ENCODE measurements around the gene NDUFS2. TPM values are rescaled to one million over a fixed set of nuclear protein-coding genes. Genes with fewer than 3 reads are reported as not detected.

Gene NDUFS2
- total and polyA plus RNA-seq, 10 of the 15 experiments (the other 5 are each of a cell fraction or from before 2014, with no cell fraction given) = 66.5 to 215 (median 148) TPM

DNA sequence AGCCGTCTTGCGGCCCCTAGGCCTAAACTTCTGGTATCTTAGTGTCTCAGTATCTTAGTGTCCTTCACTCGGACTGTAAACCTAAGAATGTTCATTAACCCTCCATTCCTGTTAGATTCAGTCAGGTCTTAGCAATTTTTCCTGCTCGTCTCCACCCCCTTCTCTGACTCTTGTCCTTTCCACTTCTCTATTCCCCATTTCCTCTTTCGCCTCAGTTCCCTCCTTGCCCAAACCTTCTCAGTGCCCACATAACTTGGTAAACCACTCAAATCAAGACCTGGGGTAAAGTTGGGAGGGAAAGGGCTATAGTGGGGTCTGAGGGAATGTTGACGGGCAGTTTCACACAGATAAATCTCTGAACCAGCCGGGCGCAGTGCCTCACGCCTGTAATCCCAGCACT is 12.2 kb downstream of the NDUFS2 start (continued):
- no peak for TF ChIP-seq NR2C2 (IDR thresholded peaks at IDR 0.05; ENCODE audit: borderline replicate concordance, control insufficient read depth, insufficient read length, low read depth)
- TF ChIP-seq, protein P1, sequence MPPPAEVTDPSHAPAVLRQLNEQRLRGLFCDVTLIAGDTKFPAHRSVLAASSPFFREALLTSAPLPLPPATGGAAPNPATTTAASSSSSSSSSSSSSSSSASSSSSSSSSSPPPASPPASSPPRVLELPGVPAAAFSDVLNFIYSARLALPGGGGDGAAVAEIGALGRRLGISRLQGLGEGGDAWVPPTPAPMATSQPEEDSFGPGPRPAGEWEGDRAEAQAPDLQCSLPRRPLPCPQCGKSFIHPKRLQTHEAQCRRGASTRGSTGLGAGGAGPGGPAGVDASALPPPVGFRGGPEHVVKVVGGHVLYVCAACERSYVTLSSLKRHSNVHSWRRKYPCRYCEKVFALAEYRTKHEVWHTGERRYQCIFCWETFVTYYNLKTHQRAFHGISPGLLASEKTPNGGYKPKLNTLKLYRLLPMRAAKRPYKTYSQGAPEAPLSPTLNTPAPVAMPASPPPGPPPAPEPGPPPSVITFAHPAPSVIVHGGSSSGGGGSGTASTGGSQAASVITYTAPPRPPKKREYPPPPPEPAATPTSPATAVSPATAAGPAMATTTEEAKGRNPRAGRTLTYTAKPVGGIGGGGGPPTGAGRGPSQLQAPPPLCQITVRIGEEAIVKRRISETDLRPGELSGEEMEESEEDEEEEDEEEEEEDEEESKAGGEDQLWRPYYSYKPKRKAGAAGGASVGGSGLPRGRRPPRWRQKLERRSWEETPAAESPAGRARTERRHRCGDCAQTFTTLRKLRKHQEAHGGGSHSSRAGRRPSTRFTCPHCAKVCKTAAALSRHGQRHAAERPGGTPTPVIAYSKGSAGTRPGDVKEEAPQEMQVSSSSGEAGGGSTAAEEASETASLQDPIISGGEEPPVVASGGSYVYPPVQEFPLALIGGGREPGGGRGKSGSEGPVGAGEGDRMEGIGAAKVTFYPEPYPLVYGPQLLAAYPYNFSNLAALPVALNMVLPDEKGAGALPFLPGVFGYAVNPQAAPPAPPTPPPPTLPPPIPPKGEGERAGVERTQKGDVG (CRISPR knock-in tag; IDR thresholded peaks at IDR 0.05) = no peak
- TF ChIP-seq ZZZ3 (IDR thresholded peaks at IDR 0.05; ENCODE audit: control insufficient read depth, insufficient read length, low read depth) = no peak
- TF ChIP-seq ZNF217 (IDR thresholded peaks at IDR 0.05) = no peak
- TF ChIP-seq, protein P2, sequence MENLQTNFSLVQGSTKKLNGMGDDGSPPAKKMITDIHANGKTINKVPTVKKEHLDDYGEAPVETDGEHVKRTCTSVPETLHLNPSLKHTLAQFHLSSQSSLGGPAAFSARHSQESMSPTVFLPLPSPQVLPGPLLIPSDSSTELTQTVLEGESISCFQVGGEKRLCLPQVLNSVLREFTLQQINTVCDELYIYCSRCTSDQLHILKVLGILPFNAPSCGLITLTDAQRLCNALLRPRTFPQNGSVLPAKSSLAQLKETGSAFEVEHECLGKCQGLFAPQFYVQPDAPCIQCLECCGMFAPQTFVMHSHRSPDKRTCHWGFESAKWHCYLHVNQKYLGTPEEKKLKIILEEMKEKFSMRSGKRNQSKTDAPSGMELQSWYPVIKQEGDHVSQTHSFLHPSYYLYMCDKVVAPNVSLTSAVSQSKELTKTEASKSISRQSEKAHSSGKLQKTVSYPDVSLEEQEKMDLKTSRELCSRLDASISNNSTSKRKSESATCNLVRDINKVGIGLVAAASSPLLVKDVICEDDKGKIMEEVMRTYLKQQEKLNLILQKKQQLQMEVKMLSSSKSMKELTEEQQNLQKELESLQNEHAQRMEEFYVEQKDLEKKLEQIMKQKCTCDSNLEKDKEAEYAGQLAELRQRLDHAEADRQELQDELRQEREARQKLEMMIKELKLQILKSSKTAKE (IDR thresholded peaks at IDR 0.05; ENCODE audit: low read depth, poor library complexity, severe bottlenecking) = no peak
- TF ChIP-seq, protein P3, sequence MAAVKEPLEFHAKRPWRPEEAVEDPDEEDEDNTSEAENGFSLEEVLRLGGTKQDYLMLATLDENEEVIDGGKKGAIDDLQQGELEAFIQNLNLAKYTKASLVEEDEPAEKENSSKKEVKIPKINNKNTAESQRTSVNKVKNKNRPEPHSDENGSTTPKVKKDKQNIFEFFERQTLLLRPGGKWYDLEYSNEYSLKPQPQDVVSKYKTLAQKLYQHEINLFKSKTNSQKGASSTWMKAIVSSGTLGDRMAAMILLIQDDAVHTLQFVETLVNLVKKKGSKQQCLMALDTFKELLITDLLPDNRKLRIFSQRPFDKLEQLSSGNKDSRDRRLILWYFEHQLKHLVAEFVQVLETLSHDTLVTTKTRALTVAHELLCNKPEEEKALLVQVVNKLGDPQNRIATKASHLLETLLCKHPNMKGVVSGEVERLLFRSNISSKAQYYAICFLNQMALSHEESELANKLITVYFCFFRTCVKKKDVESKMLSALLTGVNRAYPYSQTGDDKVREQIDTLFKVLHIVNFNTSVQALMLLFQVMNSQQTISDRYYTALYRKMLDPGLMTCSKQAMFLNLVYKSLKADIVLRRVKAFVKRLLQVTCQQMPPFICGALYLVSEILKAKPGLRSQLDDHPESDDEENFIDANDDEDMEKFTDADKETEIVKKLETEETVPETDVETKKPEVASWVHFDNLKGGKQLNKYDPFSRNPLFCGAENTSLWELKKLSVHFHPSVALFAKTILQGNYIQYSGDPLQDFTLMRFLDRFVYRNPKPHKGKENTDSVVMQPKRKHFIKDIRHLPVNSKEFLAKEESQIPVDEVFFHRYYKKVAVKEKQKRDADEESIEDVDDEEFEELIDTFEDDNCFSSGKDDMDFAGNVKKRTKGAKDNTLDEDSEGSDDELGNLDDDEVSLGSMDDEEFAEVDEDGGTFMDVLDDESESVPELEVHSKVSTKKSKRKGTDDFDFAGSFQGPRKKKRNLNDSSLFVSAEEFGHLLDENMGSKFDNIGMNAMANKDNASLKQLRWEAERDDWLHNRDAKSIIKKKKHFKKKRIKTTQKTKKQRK (IDR thresholded peaks at IDR 0.05; ENCODE audit: low read depth, low read length) = no peak
- no peak for TF ChIP-seq RUNX3 (IDR thresholded peaks at IDR 0.05; ENCODE audit: low read length)
- TF ChIP-seq, protein P4, sequence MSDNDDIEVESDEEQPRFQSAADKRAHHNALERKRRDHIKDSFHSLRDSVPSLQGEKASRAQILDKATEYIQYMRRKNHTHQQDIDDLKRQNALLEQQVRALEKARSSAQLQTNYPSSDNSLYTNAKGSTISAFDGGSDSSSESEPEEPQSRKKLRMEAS (IDR thresholded peaks at IDR 0.05; ENCODE audit: low read depth, low read length) = no peak
- TF ChIP-seq EZH2 (IDR thresholded peaks at IDR 0.05; ENCODE audit: borderline replicate concordance, control insufficient read depth, low read depth, low read length) = no peak
